Omental fat pad (tissue), 4 donors: ENCODE results near the gene GPAT2. TPM values are rescaled to one million over a fixed set of nuclear protein-coding genes. Genes with fewer than 3 reads are reported as not detected.
A peak's percentile ranks its signal among the peaks of the same experiment; 100 is the strongest.
"Not testable (repeated sequence)": the region's sequence is repeated elsewhere in the genome, so short reads cannot be mapped to it uniquely, and the experiment has no call there.

Source experiments
- ATAC-seq: fragments of 150-250 bp; one replicate; pipeline ENCODE4 v1.9.1; 2016; ENCODE audit warnings: mild to moderate bottlenecking, moderate library complexity; ENCODE audit not compliant: low FRiP score
- DNase-seq: peaks from one replicate; pipeline ENCODE4 v3.0.0-alpha.2; 2019; ENCODE audit warnings: low spot score
- CTCF ChIP-seq, 3 donors: fragments of 450-650 bp; IDR thresholded peaks; one replicate each; pipeline ENCODE4 v1.5.1; 2016 to 2017; ENCODE audit warnings: antibody characterized with exemption in 3 of 3, mild to moderate bottlenecking in 3 of 3, moderate library complexity in 2 of 3
- total RNA-seq, 4 donors: library from RNA; depleted of rRNA; stranded (reverse); fragments of >200 nt; gene quantifications; one replicate each; pipeline ENCODE4 v1.1.0, GENCODE V29; 2016

Gene GPAT2
- total RNA-seq, 4 donors from 2014 or later = 4.3 to 17.2 (median 11.4) TPM

GRCh38 chr2:96027725-96028325 lies 6.9 kb downstream of the GPAT2 start:
- ATAC-seq, DNase-seq: not testable (repeated sequence)

DNA sequence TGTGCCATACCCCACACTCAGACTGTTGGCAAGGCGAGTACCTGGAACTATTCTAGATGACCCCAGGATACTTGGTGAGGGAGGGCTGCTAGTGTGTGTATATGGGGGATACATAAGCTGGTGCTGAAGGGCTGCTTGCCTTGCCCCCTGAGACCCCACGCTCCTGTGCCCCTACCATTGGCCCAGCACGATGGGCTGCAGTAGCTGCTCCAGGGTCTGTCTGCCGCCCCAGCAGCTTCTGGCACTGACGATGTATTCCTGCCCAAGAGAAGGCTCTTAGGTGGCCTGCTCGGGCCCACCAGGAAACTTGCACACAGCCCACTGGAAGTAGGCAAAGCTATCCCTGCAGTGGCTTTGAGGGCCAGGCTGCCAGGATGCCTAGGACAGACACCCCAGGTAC lies 9.0 kb downstream of the GPAT2 start:
- ATAC-seq, DNase-seq: not testable (repeated sequence)

GRCh38 chr2:96025194-96025492 lies 9.6 kb downstream of the GPAT2 start:
- no peak for TF ChIP-seq CTCF (IDR thresholded peaks at IDR 0.05)
- DNase-seq (no peak), ATAC-seq (no peak)

DNA sequence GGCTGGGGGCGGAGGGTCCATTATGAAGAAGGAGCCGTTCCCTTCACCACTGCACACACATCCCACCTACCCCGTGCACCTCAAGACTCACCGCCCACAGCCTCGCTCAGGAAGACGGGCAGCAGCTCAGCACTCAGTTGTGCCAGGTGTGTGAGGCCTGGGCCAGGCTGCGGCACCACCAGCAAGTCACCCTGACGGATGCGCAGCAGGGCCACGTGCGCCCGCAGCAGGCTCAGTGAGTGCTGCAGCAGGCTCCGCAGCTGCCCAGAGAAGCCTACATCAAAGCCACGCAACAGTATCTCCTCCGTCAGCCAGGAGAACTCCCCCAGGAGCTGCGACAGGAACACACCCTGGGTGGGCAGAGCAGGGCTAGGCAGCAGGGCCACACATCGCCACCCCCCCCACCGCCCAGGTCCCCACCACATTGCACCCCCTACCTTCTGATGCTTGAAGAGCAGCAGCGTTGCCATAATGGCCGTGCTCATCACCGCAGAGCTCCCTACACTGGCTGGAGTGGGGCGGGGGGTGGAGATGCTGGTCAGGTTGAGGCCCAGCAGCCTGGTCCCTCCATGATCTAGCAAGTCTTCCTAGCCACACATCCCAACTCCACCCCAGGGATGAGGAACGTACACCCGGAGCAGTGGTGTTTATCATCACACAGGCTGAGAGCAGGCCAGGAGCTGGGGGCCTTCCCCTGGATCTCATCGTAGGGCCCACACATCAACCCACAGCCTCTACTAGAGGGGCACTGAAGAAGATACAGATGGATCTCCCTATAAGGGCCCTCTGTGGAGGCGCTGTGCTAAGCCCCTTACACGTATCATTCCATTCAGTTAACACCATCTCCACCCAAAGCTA lies 10.2 kb downstream of the GPAT2 start:
- no peak for TF ChIP-seq CTCF (IDR thresholded peaks at IDR 0.05)
- ATAC-seq (no peak), DNase-seq (no peak)

DNA sequence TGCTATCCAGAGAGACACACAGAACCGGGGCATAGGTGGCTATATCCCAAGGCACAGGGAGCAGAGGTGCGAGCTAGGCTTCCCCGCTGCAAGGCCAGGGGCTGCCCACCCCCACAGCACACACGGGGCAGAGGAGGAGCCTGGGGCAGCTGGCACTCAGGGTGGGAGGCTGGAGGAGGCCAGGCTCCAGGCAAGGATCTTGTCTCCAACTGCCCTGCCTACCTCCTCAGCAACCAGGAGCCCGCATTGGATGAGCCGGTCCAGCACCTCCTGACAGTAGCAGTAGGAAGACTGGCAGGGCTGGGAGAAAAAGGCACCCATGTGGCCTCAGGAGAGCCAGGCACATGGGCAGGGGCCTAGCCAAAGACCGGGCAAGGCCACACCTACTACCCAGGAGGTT lies 11.0 kb downstream of the GPAT2 start:
- ATAC-seq, DNase-seq: not testable (repeated sequence)

DNA sequence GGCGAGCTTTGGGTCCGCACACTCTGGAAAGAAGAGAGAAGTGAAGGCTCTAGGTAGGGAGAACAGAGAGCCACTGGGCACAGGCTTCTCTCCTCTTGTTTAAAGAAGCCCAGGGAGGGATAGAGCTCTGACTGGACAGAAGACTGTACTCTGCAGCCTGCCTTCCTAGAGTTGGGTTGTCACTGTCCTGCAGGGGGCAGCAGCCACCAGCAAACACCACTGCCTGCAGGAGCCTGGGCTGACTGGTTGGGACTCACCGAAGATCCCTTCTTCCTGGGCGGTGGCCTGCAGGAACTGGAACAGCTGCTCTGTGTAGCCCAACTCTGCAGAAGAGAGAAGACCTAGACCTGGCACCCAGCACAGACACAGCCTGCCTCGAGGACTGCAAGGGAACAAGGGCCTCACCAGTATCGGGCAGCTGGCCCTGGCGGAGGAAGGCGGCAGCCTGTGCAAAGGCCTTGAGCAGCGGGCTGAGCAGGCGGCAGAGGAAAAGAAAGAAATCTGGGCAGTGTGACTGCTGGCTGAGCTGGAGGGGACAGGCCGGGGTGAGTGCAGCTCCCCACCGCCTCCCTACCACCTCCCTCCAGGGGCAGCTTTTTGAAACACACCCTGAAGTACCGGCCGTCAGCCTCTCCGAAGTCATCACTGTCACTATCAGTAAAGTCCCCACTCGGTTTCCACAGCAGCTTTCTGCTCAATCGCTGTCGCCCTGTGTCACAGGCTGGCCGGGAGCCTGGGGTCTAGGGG lies 11.8 kb downstream of the GPAT2 start:
- peak; percentile 82 for ATAC-seq
- peak in 1 of 3 donors; percentile 45 for TF ChIP-seq CTCF (IDR thresholded peaks at IDR 0.05)
- DNase-seq = peak; percentile 62

DNA sequence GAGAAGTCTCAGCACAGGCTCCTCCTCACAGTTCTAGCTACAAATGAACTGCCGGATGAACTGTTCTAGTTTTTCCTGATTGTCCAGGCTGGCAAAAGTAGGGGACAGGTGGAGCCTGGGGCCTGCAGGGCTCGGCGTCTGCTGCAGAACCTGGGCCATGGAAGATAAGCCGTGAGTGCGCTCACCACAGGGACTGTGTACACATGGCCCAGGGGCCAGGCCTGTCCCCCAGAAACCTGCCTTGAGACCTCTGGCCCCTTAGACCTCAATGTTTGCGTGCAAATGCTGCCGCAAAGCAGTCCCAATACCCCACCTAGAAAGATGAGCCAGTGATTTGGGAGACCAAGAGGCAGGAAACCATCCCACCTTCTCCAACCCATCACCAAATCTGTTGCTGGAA lies 12.6 kb downstream of the GPAT2 start:
- DNase-seq, ATAC-seq: not testable (repeated sequence)

DNA sequence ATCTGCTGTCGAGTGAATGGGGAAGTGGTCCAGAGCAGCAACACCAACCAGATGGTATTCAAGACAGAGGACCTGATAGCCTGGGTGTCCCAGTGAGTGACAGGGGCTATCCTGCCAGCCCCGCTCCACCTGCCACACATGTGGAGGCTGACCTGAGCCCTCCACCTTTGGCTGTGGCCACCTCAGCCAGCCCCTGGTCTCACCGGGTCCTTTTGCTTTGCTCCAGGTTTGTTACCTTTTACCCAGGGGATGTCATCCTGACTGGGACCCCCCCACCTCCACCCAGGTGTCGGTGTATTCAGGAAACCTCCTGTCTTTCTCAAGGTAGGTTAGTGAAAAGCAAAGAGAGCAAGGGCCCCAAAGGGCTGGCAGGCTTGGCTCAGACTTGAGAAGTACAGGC lies 13.6 kb downstream of the GPAT2 start:
- not testable (repeated sequence) for ATAC-seq, DNase-seq

DNA sequence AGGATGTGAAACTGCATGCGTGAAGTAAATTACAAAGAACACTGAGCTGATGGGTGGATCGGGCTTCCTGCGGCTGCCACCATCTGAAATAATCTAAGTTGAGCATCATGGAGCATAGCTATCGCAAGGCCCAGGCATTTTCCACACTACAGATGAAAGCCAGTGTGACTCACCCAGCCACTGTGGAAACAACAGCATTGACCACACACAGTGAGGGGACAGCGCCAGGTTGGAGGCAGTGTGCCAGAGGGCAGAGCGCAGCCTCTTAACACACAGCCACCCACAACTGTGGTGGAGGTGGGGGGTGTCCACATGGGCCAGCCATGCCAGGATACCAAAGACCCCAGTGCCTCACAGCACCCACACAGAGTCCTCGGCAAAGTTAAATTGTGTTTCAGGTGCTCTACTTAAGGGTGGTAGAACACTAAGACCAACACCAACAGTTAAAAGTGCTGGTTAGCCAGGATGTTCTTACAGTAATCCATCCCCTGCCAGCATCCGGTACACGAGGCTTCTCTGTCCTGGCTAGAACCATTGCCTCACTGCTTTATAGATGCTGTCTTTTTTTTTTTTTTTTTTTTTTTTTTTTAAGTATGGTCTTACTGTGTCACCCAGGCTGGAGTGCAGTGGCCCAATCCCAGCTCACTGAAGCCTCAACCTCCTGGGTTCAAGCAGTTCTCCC lies 14.7 kb downstream of the GPAT2 start:
- DNase-seq, ATAC-seq: not testable (repeated sequence)

DNA sequence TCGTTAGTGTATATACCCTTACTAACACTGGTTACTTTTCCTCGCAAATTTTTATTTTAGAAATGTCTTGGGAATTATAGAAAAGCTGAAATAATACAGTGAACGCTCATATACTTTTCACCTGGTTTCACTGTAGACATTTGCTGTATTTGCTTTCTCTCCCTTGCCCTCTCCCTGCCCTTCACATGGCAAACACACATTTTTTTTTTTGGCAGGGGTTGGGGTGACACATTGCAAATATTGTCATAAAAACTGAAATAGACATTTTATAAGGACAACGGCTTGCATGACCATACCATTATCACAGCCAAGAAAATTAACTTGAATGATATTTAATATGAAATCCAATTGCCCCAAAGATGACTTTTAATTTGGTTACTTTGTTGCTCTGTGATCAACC lies 18.4 kb downstream of the GPAT2 start:
- not testable (repeated sequence) for ATAC-seq, DNase-seq

GRCh38 chr2:96012792-96013264 lies 21.9 kb downstream of the GPAT2 start:
- not testable (repeated sequence) for ATAC-seq, DNase-seq

GRCh38 chr2:96012086-96012791 lies 22.5 kb downstream of the GPAT2 start:
- DNase-seq, ATAC-seq: not testable (repeated sequence)

GRCh38 chr2:96011129-96011455 lies 23.6 kb downstream of the GPAT2 start:
- peak; percentile 64 for ATAC-seq

DNA sequence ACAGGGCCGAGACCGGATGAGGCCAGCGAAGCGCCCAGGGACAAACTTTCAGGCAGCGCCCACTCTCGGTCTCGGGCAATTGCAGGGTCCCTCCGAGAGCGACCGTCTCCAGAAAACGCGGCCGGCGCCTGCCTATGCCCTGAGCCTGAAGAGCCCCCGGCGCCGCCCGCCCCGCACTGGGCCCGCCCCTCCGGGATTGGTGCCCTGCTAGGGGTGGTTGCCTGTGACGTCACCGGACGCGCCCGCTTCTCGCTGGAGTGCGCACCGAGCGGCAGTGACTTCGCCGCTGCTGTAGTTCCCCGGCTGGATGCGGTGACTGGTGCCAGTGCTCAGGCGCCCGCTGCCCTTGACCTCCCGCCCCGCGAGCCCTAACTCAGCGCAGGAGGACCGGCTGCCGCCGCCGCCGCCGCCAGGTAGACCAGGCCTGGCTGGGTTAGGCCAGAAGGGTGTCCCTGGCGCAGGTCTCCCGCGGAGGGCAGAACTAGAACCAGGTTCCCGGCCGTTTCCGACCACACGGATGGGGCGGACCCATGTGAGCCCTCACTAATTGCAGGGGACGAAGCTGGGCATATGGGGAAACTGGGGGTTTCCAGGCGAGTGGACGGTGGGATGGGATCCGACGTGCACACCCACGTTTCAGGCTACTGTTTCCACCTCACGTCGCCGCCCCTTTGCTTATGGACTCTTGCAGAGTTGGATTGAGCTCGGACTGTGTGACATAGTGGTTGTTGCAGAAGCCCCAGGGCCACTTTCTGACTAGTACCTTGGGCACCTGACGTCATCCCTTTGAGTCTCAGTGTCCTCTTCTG lies 24.2 kb downstream of the GPAT2 start:
- ATAC-seq (peak; percentile 99), DNase-seq (peak; percentile 83)

More at GRCh38 chr2:96011129-96011455, 23.6 kb downstream of the GPAT2 start:
- DNase-seq = not testable (repeated sequence)
